Measurements from ENCODE around the gene PPARG. TPM values are rescaled to one million over a fixed set of nuclear protein-coding genes. Genes with fewer than 3 reads are reported as not detected.
"Not testable (repeated sequence)": the region's sequence is repeated elsewhere in the genome, so short reads cannot be mapped to it uniquely, and the experiment has no call there.

Gene PPARG
- polyA plus RNA-seq, 2 of the 4 experiments (the other 2 are of a cell fraction), result 38.9 to 43.1 TPM

DNA sequence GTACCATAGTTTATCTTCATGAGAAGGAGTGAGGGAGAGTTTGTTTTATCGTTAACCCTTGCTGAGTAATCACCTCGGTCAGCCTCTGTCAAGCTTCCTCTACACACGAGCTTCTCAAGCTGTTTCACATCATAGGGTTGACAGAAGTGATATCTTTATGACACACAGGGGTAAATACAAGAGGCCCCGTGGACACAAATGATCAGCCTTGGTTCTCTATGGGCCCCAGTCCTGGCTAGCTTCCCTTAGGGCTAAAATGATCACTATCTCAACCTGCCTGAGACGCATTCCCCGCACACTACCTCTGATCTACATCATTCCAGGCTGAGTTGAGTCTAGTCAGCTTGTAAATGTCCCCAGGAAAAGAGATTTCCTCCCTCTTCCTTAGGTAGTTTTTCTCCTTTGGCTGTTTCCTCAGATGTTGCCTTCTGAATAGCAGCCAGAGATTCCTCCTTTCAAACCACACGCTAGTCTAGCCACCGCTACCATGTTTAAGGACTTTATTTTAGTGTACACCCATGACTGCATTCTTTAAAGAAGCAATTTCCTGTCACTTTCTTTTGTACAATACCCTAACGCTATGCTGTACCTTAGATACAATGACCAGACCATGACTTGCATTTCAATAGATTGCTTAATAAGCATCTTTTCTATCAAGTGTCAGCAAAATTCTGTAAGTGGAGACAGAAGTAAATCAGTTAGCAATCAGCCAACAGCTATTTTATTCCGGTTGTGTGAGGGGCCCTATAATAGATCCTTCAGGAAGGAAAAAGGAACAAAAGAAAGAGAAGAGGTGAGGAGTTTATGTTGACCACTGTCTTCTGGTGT lies 35.1 kb upstream of the PPARG start:
- POLR2A ChIA-PET, result no interaction called here
- WGBS (ENCODE audit: missing lambda C conversion rate), result 76% methylated on average over 10 of the region's 10 CpGs
- DNase-seq (ENCODE audit: low read depth in 1 of 2, low spot score in 1 of 2) (no peak), ATAC-seq (peak in 1 of 2 experiments; percentile 24; a peak in 1 of 6 replicates), FAIRE-seq (no peak)
- TF ChIP-seq NFE2L2 (conservative IDR thresholded peaks at IDR 0.05; ENCODE audit: low read length) (peak; percentile 75), MAFK (IDR thresholded peaks at IDR 0.05; ENCODE audit: partially characterized antibody) (peak; percentile 92), ESRRA (IDR thresholded peaks at IDR 0.05; ENCODE audit: borderline replicate concordance, low read length) (no peak)
- Histone ChIP-seq H3K4me2 (no peak overlapping the region), H3K4me1 (no peaks in the 10 kb centered on the region), H3K4me3 (no peak overlapping the region), H3K9me3 (peaks cover 17% of the 10 kb centered on the region; the same call in 2 of the 3 replicates), H3K27ac (no peak overlapping the region)
- CTCF ChIA-PET, result interaction anchor here (0.6 to 1.5 kb wide), 3 partner anchors 24 to 226 kb away, joined by 3 to 4 read pairs (median 3); no protein-coding TSS in a partner anchor

DNA sequence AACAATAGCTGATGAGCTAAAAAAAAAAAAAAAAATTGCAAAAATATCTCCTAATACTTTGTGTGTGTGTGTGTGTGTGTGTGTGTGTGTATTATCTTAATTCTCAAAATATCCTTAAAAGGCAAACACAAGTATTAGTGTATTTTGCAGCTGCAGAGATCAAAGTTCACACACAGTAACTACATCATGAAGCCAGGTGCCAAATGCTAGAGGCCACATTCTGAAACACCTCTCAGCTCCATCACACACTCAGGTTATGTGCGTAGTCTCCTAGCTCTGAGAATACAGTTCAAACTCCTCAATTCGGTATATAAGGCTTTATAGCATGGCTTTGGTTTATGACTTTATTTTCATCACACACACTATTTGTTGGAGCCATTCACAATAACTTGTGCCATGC lies 33.5 kb upstream of the PPARG start:
- no peak overlapping the region for H3K27ac ChIP-seq
- FAIRE-seq, result no peak
- peaks cover 1% of the 10 kb centered on the region; the same call in 1 of the 3 replicates for H3K9me3 ChIP-seq
- no peak overlapping the region for H3K4me2 ChIP-seq
- H3K4me1 ChIP-seq, result no peaks in the 10 kb centered on the region
- ChIA-PET POLR2A (interaction anchor here (0.7 kb wide), 1 partner anchor 428 kb away, joined by 3 read pairs; no protein-coding TSS in a partner anchor), CTCF (interaction anchor here (1.2 to 1.3 kb wide), 3 partner anchors 9 to 79 kb away, joined by 3 read pairs; no protein-coding TSS in a partner anchor)
- TF ChIP-seq GATA3 (IDR thresholded peaks at IDR 0.05; ENCODE audit: borderline replicate concordance), result no peak
- TF ChIP-seq HOXA7 (CRISPR knock-in tag; IDR thresholded peaks at IDR 0.05), result no peak
- TF ChIP-seq RARB (CRISPR knock-in tag; IDR thresholded peaks at IDR 0.05), result no peak
- TF ChIP-seq NPAS2 (CRISPR knock-in tag; IDR thresholded peaks at IDR 0.05; ENCODE audit: borderline replicate concordance), result no peak
- no peak for TF ChIP-seq CHD4 (IDR thresholded peaks at IDR 0.05; ENCODE audit: borderline replicate concordance)
- TF ChIP-seq ZFP36 (IDR thresholded peaks at IDR 0.05; ENCODE audit: borderline replicate concordance, partially characterized antibody), result no peak
- TF ChIP-seq HOXB13 (CRISPR knock-in tag; IDR thresholded peaks at IDR 0.05; ENCODE audit: low read depth), result no peak
- no peak for TF ChIP-seq JUN (IDR thresholded peaks at IDR 0.05)
- TF ChIP-seq, protein P1, sequence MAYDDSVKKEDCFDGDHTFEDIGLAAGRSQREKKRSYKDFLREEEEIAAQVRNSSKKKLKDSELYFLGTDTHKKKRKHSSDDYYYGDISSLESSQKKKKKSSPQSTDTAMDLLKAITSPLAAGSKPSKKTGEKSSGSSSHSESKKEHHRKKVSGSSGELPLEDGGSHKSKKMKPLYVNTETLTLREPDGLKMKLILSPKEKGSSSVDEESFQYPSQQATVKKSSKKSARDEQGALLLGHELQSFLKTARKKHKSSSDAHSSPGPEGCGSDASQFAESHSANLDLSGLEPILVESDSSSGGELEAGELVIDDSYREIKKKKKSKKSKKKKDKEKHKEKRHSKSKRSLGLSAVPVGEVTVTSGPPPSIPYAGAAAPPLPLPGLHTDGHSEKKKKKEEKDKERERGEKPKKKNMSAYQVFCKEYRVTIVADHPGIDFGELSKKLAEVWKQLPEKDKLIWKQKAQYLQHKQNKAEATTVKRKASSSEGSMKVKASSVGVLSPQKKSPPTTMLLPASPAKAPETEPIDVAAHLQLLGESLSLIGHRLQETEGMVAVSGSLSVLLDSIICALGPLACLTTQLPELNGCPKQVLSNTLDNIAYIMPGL (CRISPR knock-in tag; IDR thresholded peaks at IDR 0.05; ENCODE audit: borderline replicate concordance), result no peak
- DNase-seq (ENCODE audit: low read depth in 1 of 2, low spot score in 1 of 2), result no peak
- H3K4me3 ChIP-seq, result no peak overlapping the region
- ATAC-seq, result no peak
- WGBS (ENCODE audit: missing lambda C conversion rate), result 93% methylated on average over 2 of the region's 2 CpGs

DNA sequence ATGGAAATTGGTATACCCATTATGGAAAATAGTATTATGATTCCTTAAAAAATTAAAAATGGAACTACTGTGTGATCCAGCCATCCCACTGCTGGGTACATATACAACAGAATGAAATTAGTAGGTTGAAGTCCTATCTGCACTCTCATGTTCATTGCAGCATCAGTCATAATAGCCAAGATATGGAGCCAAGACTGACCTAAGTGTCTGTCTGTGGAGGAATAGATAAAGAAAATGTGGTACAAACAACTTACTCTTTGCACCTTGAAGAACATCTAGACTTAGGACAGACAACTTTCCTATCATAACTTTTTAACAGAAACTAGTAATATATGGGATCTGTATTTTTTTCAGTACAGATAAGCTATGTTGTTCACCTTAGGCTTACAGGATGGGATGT lies 30.0 kb upstream of the PPARG start:
- FAIRE-seq (no peak), ATAC-seq (no peak), DNase-seq (ENCODE audit: low read depth in 1 of 2, low spot score in 1 of 2) (no peak)
- H3K4me3 ChIP-seq, result no peak overlapping the region
- H3K4me2 ChIP-seq, result no peak overlapping the region
- no peaks in the 10 kb centered on the region for H3K9me3 ChIP-seq
- ChIA-PET POLR2A (interaction anchor here (0.5 kb wide), 1 partner anchor 12 kb away, joined by 3 read pairs; no protein-coding TSS in a partner anchor), CTCF (interaction anchor here (1.6 kb wide), 1 partner anchor 124 kb away, joined by 4 read pairs; no protein-coding TSS in a partner anchor)
- H3K27ac ChIP-seq, result no peak overlapping the region
- TF ChIP-seq HEYL (CRISPR knock-in tag; IDR thresholded peaks at IDR 0.05) (no peak), PHF8 (IDR thresholded peaks at IDR 0.05; ENCODE audit: borderline replicate concordance, low read depth) (no peak), KDM5A (IDR thresholded peaks at IDR 0.05) (no peak), NPAS2 (CRISPR knock-in tag; IDR thresholded peaks at IDR 0.05; ENCODE audit: borderline replicate concordance) (no peak)
- TF ChIP-seq, protein P1 (CRISPR knock-in tag; IDR thresholded peaks at IDR 0.05; ENCODE audit: borderline replicate concordance), result no peak
- peaks cover 11% of the 10 kb centered on the region for H3K4me1 ChIP-seq

DNA sequence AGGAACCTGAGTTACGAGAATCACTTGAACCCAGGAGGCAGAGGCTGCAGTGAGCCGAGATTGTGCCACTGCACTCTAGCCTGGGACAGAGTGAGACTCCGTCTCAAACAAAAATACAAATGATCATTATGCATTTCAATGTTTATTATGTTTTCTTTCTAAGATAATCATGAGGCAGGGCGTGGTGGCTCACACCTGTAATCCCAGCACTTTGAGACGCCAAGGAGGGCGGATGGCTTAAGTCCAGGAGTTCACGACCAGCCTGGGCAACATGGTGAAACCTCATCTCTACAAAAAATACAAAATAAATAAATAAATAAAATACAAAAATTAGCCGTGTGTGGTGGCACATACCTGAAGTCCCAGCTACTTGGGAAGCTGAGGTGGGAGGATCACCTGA lies 26.7 kb upstream of the PPARG start:
- 90% methylated on average over 8 of the region's 8 CpGs for WGBS (ENCODE audit: missing lambda C conversion rate)
- H3K4me2 ChIP-seq; H3K9me3 ChIP-seq; DNase-seq (ENCODE audit: low read depth in 1 of 2, low spot score in 1 of 2); POLR2A ChIA-PET; ATAC-seq; H3K4me3 ChIP-seq; FAIRE-seq; H3K27ac ChIP-seq: not testable (repeated sequence)
- peaks cover 27% of the 10 kb centered on the region for H3K4me1 ChIP-seq
- CTCF ChIA-PET, result interaction anchor here (1.6 kb wide), 1 partner anchor 25 kb away, joined by 3 read pairs; no protein-coding TSS in a partner anchor
